Measurements from ENCODE around the gene RAB26. TPM values are rescaled to one million over a fixed set of nuclear protein-coding genes. Genes with fewer than 3 reads are reported as not detected.

RAB26 gene
- total and polyA plus RNA-seq, 2 of the 13 experiments (the other 11 are each of a cell fraction or from before 2014, with no cell fraction given) = 0.86 to 3.6 TPM

GRCh38 chr16:2194852-2195321 lies 46.5 kb downstream of the RAB26 start (continued):
- TF ChIP-seq HIC2 (CRISPR knock-in tag; IDR thresholded peaks at IDR 0.05; ENCODE audit: low read depth) = no peak
- TF ChIP-seq ZNF850 (CRISPR knock-in tag; conservative IDR thresholded peaks at IDR 0.05) = no peak
- TF ChIP-seq, protein P1, sequence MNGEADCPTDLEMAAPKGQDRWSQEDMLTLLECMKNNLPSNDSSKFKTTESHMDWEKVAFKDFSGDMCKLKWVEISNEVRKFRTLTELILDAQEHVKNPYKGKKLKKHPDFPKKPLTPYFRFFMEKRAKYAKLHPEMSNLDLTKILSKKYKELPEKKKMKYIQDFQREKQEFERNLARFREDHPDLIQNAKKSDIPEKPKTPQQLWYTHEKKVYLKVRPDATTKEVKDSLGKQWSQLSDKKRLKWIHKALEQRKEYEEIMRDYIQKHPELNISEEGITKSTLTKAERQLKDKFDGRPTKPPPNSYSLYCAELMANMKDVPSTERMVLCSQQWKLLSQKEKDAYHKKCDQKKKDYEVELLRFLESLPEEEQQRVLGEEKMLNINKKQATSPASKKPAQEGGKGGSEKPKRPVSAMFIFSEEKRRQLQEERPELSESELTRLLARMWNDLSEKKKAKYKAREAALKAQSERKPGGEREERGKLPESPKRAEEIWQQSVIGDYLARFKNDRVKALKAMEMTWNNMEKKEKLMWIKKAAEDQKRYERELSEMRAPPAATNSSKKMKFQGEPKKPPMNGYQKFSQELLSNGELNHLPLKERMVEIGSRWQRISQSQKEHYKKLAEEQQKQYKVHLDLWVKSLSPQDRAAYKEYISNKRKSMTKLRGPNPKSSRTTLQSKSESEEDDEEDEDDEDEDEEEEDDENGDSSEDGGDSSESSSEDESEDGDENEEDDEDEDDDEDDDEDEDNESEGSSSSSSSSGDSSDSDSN (CRISPR knock-in tag; IDR thresholded peaks at IDR 0.05) = no peak
- TF ChIP-seq, protein P2, sequence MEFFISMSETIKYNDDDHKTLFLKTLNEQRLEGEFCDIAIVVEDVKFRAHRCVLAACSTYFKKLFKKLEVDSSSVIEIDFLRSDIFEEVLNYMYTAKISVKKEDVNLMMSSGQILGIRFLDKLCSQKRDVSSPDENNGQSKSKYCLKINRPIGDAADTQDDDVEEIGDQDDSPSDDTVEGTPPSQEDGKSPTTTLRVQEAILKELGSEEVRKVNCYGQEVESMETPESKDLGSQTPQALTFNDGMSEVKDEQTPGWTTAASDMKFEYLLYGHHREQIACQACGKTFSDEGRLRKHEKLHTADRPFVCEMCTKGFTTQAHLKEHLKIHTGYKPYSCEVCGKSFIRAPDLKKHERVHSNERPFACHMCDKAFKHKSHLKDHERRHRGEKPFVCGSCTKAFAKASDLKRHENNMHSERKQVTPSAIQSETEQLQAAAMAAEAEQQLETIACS (CRISPR knock-in tag; IDR thresholded peaks at IDR 0.05) = no peak
- 0 out of 2 replicates have a peak, but pooled peaks have one; percentile 11 for TF ChIP-seq KDM4B (CRISPR knock-in tag; IDR thresholded peaks at IDR 0.05)
